ENCODE data around the gene ACSF3. TPM values are rescaled to one million over a fixed set of nuclear protein-coding genes. Genes with fewer than 3 reads are reported as not detected.
"Not testable (repeated sequence)": the region's sequence is repeated elsewhere in the genome, so short reads cannot be mapped to it uniquely, and the experiment has no call there.

Gene ACSF3
- total and polyA plus RNA-seq, 3 experiments from 2014 or later = 35.5 to 43.9 (median 43.6) TPM

- H3K9me3 ChIP-seq (ENCODE audit: low read length) = no peaks in the 10 kb centered on the region
- Mint-ChIP-seq H3K36me3 (no peaks in the 10 kb centered on the region), H3K4me3 (peak overlapping the region in 6 of 7 donors; percentile 34 to 59 (median 50)), H3K27me3 (peaks cover 0 to 3% of the 10 kb centered on the region in 2 donors), H3K27ac (peak overlapping the region in 2 of 8 donors; percentile 29 to 42), H3K4me1 (peaks cover 0 to 5% (median 0%) of the 10 kb centered on the region in 3 donors), H3K9me3 (peaks cover 0 to 6% (median 0%) of the 10 kb centered on the region in 5 donors)
- DNase-seq = peak in 1 of 5 donors; percentile 49
- H3K27me3 ChIP-seq (ENCODE audit: insufficient read depth, low read length, poor library complexity, severe bottlenecking) = no peaks in the 10 kb centered on the region
- H3K36me3 ChIP-seq (ENCODE audit: insufficient read depth, low read length) = no peaks in the 10 kb centered on the region
- H3K4me3 ChIP-seq (ENCODE audit: low read length) = no peak overlapping the region
- no peak overlapping the region for H3K27ac ChIP-seq (ENCODE audit: low read depth, low read length)
- no peaks in the 10 kb centered on the region for H3K4me1 ChIP-seq (ENCODE audit: insufficient read depth, low read length)
- ChIA-PET CTCF (no interaction called here), POLR2A (no interaction called here)
Measured at GRCh38 chr16:89191033-89191900, 97.6 kb downstream of the ACSF3 start.

DNA sequence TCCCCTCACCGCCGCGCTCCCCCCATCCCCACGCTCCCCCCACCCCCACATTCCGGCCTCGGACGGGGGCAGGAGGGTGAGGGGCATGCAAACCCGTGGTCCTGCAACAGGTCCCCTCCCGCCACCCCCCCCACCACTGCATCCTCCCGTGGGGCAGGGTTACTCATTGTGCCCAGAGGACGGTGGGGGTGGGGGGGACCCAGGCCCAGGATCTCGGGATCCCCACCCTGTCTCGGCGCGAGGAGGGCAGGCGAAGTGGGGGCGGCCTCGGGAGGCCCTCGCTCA is 98.2 kb downstream of the ACSF3 start:
- Mint-ChIP-seq H3K9me3 (peaks cover 0 to 6% (median 0%) of the 10 kb centered on the region in 5 donors), H3K36me3 (no peaks in the 10 kb centered on the region), H3K4me3 (no peak overlapping the region), H3K4me1 (peaks cover 0 to 5% (median 0%) of the 10 kb centered on the region in 3 donors), H3K27ac (no peak overlapping the region), H3K27me3 (peaks cover 0 to 3% of the 10 kb centered on the region in 2 donors)
- ChIA-PET POLR2A (no interaction called here), CTCF (no interaction called here)
- no peak overlapping the region for H3K27ac ChIP-seq (ENCODE audit: low read depth, low read length)
- no peaks in the 10 kb centered on the region for H3K36me3 ChIP-seq (ENCODE audit: insufficient read depth, low read length)
- no peaks in the 10 kb centered on the region for H3K9me3 ChIP-seq (ENCODE audit: low read length)
- H3K4me1 ChIP-seq (ENCODE audit: insufficient read depth, low read length) = no peaks in the 10 kb centered on the region
- H3K27me3 ChIP-seq (ENCODE audit: insufficient read depth, low read length, poor library complexity, severe bottlenecking) = no peaks in the 10 kb centered on the region
- DNase-seq = no peak
- no peak overlapping the region for H3K4me3 ChIP-seq (ENCODE audit: low read length)

DNA sequence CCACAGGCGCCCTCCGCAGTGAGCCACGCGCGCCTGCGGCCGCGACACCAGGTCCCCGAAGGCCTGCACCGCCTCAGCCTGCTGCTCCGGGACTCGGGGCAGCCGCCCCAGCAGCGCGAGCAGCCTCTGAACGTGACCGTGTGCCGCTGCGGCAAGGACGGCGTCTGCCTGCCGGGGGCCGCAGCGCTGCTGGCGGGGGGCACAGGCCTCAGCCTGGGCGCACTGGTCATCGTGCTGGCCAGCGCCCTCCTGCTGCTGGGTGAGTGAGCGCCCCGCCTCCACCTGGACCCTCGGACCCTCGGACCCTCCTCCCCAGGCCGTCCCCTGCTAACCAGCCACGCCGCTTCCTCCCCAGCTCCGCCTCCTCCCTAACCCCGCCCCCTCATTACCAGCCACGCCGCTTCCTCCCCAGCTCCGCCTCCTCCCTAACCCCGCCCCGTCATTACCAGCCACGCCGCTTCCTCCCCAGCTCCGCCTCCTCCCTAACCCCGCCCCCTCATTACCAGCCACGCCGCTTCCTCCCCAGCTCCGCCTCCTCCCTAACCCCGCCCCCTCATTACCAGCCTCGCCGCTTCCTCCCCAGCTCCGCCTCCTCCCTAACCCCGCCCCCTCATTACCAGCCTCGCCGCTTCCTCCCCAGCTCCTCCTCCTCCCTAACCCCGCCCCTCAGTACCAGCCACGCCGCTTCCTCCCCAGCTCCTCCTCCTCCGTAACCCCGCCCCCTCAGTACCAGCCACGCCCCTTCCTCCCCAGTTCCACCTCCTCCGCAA is 98.7 kb downstream of the ACSF3 start:
- H3K4me3 ChIP-seq (ENCODE audit: low read length) = peak overlapping the region; percentile 22
- H3K9me3 Mint-ChIP-seq; H3K9me3 ChIP-seq (ENCODE audit: low read length); H3K27ac ChIP-seq (ENCODE audit: low read depth, low read length); H3K36me3 Mint-ChIP-seq; CTCF ChIA-PET; H3K27ac Mint-ChIP-seq; H3K27me3 ChIP-seq (ENCODE audit: insufficient read depth, low read length, poor library complexity, severe bottlenecking); H3K36me3 ChIP-seq (ENCODE audit: insufficient read depth, low read length); H3K4me1 Mint-ChIP-seq; H3K4me1 ChIP-seq (ENCODE audit: insufficient read depth, low read length); H3K27me3 Mint-ChIP-seq: not testable (repeated sequence)
- peak overlapping the region in 1 of 7 donors; percentile 54 for H3K4me3 Mint-ChIP-seq
- DNase-seq = peak; percentile 70 to 77 (median 73)
- POLR2A ChIA-PET = interaction anchor here (0.6 kb wide), 1 partner anchor 48 kb away, joined by 3 read pairs; no protein-coding TSS in a partner anchor

- POLR2A ChIA-PET = interaction anchor here (0.6 kb wide), 1 partner anchor 47 kb away, joined by 3 read pairs; no protein-coding TSS in a partner anchor
Measured at GRCh38 chr16:89192956-89193575, 99.4 kb downstream of the ACSF3 start.

GRCh38 chr16:89193576-89194293 is 100.1 kb downstream of the ACSF3 start:
- Histone ChIP-seq H3K9me3 (ENCODE audit: low read length) (no peaks in the 10 kb centered on the region), H3K4me3 (ENCODE audit: low read length) (no peak overlapping the region), H3K36me3 (ENCODE audit: insufficient read depth, low read length) (no peaks in the 10 kb centered on the region), H3K4me1 (ENCODE audit: insufficient read depth, low read length) (no peaks in the 10 kb centered on the region), H3K27ac (ENCODE audit: low read depth, low read length) (no peak overlapping the region), H3K27me3 (ENCODE audit: insufficient read depth, low read length, poor library complexity, severe bottlenecking) (no peaks in the 10 kb centered on the region)
- POLR2A ChIA-PET = no interaction called here
- H3K9me3 Mint-ChIP-seq = no peaks in the 10 kb centered on the region
- H3K4me3 Mint-ChIP-seq = peak overlapping the region in 1 of 7 donors; percentile 68
- CTCF ChIA-PET = no interaction called here
- DNase-seq = peak in 1 of 5 donors; percentile 50
- H3K27ac Mint-ChIP-seq = no peak overlapping the region
- H3K27me3 Mint-ChIP-seq = peaks cover 2 to 8% of the 10 kb centered on the region in 2 donors
- H3K36me3 Mint-ChIP-seq = no peaks in the 10 kb centered on the region
- peaks cover 0 to 5% (median 0%) of the 10 kb centered on the region in 3 donors for H3K4me1 Mint-ChIP-seq

More at GRCh38 chr16:89192956-89193575, 99.4 kb downstream of the ACSF3 start:
- Histone ChIP-seq H3K4me1 (ENCODE audit: insufficient read depth, low read length) (no peaks in the 10 kb centered on the region), H3K27ac (ENCODE audit: low read depth, low read length) (no peak overlapping the region), H3K9me3 (ENCODE audit: low read length) (no peaks in the 10 kb centered on the region), H3K27me3 (ENCODE audit: insufficient read depth, low read length, poor library complexity, severe bottlenecking) (no peaks in the 10 kb centered on the region), H3K4me3 (ENCODE audit: low read length) (no peak overlapping the region), H3K36me3 (ENCODE audit: insufficient read depth, low read length) (no peaks in the 10 kb centered on the region)
- H3K27me3 Mint-ChIP-seq = peaks cover 2 to 6% of the 10 kb centered on the region in 2 donors
- H3K4me3 Mint-ChIP-seq = peak overlapping the region in 1 of 7 donors; percentile 68
- H3K36me3 Mint-ChIP-seq = no peaks in the 10 kb centered on the region
- H3K27ac Mint-ChIP-seq = no peak overlapping the region
- H3K4me1 Mint-ChIP-seq = peaks cover 0 to 5% (median 0%) of the 10 kb centered on the region in 3 donors
- DNase-seq = peak in 1 of 5 donors; percentile 65
- H3K9me3 Mint-ChIP-seq = no peaks in the 10 kb centered on the region
- CTCF ChIA-PET = no interaction called here

DNA sequence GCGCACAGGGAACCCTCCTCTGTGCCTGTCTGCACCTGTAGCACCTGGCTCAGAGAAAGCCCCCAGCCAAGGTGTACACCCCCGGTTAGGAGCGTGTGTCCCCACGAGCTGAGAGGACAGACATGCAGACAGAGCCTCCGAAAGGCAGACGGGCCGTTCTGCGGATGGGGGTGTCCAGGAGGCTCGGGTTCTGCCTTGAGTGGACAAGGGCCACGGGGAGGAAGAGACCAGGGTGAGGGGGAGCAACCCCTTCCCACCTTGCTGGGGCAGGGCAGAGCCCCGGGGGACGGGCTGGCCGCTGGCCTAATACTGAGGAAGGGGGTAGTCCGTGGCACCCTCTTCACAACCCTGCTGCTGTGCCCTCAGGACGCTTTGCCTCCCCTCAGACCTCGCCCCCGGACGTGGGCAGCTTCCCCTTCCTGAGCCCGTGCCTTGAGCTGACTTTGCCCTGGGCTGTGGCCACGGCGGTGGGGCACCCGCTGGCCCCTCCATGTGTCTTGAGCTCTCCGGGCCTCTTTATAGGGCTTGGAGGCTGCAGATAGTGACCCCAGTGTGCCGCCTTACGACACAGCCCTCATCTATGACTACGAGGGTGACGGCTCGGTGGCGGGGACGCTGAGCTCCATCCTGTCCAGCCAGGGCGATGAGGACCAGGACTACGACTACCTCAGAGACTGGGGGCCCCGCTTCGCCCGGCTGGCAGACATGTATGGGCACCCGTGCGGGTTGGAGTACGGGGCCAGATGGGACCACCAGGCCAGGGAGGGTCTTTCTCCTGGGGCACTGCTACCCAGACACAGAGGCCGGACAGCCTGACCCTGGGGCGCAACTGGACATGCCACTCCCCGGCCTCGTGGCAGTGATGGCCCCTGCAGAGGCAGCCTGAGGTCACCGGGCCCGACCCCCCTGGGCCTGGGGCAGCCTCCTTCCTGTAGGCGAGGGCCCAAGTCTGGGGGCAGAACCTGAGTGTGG is 101.0 kb downstream of the ACSF3 start:
- Mint-ChIP-seq H3K4me1 (peaks cover 0 to 5% (median 0%) of the 10 kb centered on the region in 3 donors), H3K9me3 (no peaks in the 10 kb centered on the region), H3K4me3 (no peak overlapping the region), H3K27me3 (peaks cover 2 to 11% of the 10 kb centered on the region in 2 donors), H3K36me3 (no peaks in the 10 kb centered on the region), H3K27ac (no peak overlapping the region)
- POLR2A ChIA-PET = no interaction called here
- DNase-seq = peak in 1 of 5 donors; percentile 43
- Histone ChIP-seq H3K27me3 (ENCODE audit: insufficient read depth, low read length, poor library complexity, severe bottlenecking) (peaks cover under 1% of the 10 kb centered on the region), H3K27ac (ENCODE audit: low read depth, low read length) (no peak overlapping the region), H3K4me3 (ENCODE audit: low read length) (no peak overlapping the region), H3K9me3 (ENCODE audit: low read length) (no peaks in the 10 kb centered on the region), H3K36me3 (ENCODE audit: insufficient read depth, low read length) (no peaks in the 10 kb centered on the region), H3K4me1 (ENCODE audit: insufficient read depth, low read length) (no peaks in the 10 kb centered on the region)
- CTCF ChIA-PET = no interaction called here
